Measurements from ENCODE around the gene DHRS4. TPM values are rescaled to one million over a fixed set of nuclear protein-coding genes. Genes with fewer than 3 reads are reported as not detected.

DHRS4 gene
- total and polyA plus RNA-seq, 2 of the 13 experiments (the other 11 are each of a cell fraction or from before 2014, with no cell fraction given) = 23.9 to 45.1 TPM

DNA sequence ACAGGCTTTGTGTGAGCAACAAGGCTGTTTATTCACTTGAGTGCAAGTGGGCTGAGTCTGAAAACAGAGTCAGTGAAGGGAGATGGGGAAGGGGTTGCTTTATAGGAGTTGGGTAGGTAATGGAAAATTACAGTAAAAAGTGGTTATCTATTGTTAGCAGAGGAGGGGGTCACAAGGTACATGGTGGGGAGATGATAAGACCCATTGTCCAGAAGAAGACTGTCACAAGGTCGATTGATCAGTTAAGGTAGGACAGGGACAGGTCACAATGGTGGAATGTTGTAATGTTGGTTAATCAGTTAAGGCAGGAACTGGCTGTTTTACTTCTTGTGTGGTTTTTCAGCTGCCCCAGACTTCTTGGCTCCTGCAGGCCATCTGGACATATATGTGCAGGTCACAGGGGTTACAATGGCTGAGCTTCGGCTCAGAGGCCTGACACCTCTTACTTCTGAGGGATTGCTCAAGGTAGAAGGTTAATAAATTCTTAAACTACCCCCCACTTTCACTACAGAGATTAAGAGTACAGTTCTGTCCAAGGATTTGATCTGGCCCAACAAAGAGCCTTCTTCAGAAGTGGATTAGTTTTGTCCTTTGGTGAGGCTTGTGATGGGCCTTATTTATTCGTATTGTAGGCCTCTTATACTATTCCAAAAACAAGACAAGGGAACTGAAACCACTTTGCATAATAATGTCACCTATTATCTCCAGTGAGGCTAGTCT is 13.8 kb upstream of the DHRS4 start (continued):
- TF ChIP-seq, protein P1, sequence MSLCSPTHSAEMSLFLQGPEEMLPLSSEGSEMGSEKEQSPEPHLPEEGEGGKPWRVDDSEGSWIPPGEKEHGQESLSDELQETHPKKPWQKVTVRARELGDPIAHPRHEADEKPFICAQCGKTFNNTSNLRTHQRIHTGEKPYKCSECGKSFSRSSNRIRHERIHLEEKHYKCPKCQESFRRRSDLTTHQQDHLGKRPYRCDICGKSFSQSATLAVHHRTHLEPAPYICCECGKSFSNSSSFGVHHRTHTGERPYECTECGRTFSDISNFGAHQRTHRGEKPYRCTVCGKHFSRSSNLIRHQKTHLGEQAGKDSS (CRISPR knock-in tag; IDR thresholded peaks at IDR 0.05; ENCODE audit: borderline replicate concordance, low read depth) = 0 out of 2 replicates have a peak, but pooled peaks have one; percentile 47
- TF ChIP-seq POLR2G (IDR thresholded peaks at IDR 0.05; ENCODE audit: low read depth, low read length) (no peak), SP2 (CRISPR knock-in tag; IDR thresholded peaks at IDR 0.05) (no peak), BHLHE40 (IDR thresholded peaks at IDR 0.05; ENCODE audit: low read length) (no peak), RNF2 (conservative IDR thresholded peaks at IDR 0.05; ENCODE audit: low read depth) (no peak), ZNF256 (CRISPR knock-in tag; conservative IDR thresholded peaks at IDR 0.05) (no peak), RAD51 (IDR thresholded peaks at IDR 0.05; ENCODE audit: borderline replicate concordance) (peak; percentile 23; the same call in 1 of the 2 replicates), ZNF367 (CRISPR knock-in tag; IDR thresholded peaks at IDR 0.05; ENCODE audit: borderline replicate concordance) (no peak), ZMYM4 (CRISPR knock-in tag; IDR thresholded peaks at IDR 0.05) (peak; percentile 96), PLRG1 (conservative IDR thresholded peaks at IDR 0.05) (no peak), SALL1 (CRISPR knock-in tag; IDR thresholded peaks at IDR 0.05) (peak; percentile 51; the same call in 1 of the 2 replicates), CC2D1A (CRISPR knock-in tag; IDR thresholded peaks at IDR 0.05) (no peak), CHD2 (IDR thresholded peaks at IDR 0.05; ENCODE audit: low read depth, low read length) (no peak), ZNF577 (CRISPR knock-in tag; IDR thresholded peaks at IDR 0.05; ENCODE audit: borderline replicate concordance, low read depth) (no peak), ZNF260 (CRISPR knock-in tag; IDR thresholded peaks at IDR 0.05; ENCODE audit: borderline replicate concordance, low read depth) (no peak)
- TF ChIP-seq, protein P2, sequence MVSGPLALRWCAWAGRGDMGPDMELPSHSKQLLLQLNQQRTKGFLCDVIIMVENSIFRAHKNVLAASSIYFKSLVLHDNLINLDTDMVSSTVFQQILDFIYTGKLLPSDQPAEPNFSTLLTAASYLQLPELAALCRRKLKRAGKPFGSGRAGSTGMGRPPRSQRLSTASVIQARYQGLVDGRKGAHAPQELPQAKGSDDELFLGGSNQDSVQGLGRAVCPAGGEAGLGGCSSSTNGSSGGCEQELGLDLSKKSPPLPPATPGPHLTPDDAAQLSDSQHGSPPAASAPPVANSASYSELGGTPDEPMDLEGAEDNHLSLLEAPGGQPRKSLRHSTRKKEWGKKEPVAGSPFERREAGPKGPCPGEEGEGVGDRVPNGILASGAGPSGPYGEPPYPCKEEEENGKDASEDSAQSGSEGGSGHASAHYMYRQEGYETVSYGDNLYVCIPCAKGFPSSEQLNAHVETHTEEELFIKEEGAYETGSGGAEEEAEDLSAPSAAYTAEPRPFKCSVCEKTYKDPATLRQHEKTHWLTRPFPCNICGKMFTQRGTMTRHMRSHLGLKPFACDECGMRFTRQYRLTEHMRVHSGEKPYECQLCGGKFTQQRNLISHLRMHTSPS (CRISPR knock-in tag; IDR thresholded peaks at IDR 0.05; ENCODE audit: low read depth) = no peak
- TF ChIP-seq, protein P3, sequence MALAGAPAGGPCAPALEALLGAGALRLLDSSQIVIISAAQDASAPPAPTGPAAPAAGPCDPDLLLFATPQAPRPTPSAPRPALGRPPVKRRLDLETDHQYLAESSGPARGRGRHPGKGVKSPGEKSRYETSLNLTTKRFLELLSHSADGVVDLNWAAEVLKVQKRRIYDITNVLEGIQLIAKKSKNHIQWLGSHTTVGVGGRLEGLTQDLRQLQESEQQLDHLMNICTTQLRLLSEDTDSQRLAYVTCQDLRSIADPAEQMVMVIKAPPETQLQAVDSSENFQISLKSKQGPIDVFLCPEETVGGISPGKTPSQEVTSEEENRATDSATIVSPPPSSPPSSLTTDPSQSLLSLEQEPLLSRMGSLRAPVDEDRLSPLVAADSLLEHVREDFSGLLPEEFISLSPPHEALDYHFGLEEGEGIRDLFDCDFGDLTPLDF (CRISPR knock-in tag; IDR thresholded peaks at IDR 0.05) = no peak
- TF ChIP-seq, protein P4, sequence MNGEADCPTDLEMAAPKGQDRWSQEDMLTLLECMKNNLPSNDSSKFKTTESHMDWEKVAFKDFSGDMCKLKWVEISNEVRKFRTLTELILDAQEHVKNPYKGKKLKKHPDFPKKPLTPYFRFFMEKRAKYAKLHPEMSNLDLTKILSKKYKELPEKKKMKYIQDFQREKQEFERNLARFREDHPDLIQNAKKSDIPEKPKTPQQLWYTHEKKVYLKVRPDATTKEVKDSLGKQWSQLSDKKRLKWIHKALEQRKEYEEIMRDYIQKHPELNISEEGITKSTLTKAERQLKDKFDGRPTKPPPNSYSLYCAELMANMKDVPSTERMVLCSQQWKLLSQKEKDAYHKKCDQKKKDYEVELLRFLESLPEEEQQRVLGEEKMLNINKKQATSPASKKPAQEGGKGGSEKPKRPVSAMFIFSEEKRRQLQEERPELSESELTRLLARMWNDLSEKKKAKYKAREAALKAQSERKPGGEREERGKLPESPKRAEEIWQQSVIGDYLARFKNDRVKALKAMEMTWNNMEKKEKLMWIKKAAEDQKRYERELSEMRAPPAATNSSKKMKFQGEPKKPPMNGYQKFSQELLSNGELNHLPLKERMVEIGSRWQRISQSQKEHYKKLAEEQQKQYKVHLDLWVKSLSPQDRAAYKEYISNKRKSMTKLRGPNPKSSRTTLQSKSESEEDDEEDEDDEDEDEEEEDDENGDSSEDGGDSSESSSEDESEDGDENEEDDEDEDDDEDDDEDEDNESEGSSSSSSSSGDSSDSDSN (CRISPR knock-in tag; IDR thresholded peaks at IDR 0.05) = no peak
- TF ChIP-seq, protein P5, sequence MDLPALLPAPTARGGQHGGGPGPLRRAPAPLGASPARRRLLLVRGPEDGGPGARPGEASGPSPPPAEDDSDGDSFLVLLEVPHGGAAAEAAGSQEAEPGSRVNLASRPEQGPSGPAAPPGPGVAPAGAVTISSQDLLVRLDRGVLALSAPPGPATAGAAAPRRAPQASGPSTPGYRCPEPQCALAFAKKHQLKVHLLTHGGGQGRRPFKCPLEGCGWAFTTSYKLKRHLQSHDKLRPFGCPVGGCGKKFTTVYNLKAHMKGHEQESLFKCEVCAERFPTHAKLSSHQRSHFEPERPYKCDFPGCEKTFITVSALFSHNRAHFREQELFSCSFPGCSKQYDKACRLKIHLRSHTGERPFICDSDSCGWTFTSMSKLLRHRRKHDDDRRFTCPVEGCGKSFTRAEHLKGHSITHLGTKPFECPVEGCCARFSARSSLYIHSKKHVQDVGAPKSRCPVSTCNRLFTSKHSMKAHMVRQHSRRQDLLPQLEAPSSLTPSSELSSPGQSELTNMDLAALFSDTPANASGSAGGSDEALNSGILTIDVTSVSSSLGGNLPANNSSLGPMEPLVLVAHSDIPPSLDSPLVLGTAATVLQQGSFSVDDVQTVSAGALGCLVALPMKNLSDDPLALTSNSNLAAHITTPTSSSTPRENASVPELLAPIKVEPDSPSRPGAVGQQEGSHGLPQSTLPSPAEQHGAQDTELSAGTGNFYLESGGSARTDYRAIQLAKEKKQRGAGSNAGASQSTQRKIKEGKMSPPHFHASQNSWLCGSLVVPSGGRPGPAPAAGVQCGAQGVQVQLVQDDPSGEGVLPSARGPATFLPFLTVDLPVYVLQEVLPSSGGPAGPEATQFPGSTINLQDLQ (CRISPR knock-in tag; IDR thresholded peaks at IDR 0.05) = no peak
